Epithelial cell of proximal tubule (primary cell): ENCODE results near the gene LBX2. TPM values are rescaled to one million over a fixed set of nuclear protein-coding genes. Genes with fewer than 3 reads are reported as not detected.
"Not testable (repeated sequence)": the region's sequence is repeated elsewhere in the genome, so short reads cannot be mapped to it uniquely, and the experiment has no call there.

Source experiments
- DNase-seq: peaks from one replicate; pipeline ENCODE4 v3.0.0-alpha.2; 2011; ENCODE audit warnings: low read depth
- H3K4me3 ChIP-seq: 2 replicates; pipeline ENCODE4 v1.5.1; 2011; ENCODE audit warnings: low read depth, mild to moderate bottlenecking, low read length
- total RNA-seq: library from RNA; depleted of rRNA; stranded (reverse); fragments of >200 nt; gene quantifications from 2 replicates; pipeline ENCODE4 v1.2.3, GENCODE V29; 2015
- TF ChIP-seq, protein P1 (sequence below): conservative IDR thresholded peaks from 2 replicates; pipeline ENCODE4 v1.5.1; 2012; ENCODE audit warnings: low read depth, mild to moderate bottlenecking, low read length

The LBX2 gene
- total RNA-seq, 1 donor from 2014 or later: 1.3 TPM

- TF ChIP-seq, protein P1, sequence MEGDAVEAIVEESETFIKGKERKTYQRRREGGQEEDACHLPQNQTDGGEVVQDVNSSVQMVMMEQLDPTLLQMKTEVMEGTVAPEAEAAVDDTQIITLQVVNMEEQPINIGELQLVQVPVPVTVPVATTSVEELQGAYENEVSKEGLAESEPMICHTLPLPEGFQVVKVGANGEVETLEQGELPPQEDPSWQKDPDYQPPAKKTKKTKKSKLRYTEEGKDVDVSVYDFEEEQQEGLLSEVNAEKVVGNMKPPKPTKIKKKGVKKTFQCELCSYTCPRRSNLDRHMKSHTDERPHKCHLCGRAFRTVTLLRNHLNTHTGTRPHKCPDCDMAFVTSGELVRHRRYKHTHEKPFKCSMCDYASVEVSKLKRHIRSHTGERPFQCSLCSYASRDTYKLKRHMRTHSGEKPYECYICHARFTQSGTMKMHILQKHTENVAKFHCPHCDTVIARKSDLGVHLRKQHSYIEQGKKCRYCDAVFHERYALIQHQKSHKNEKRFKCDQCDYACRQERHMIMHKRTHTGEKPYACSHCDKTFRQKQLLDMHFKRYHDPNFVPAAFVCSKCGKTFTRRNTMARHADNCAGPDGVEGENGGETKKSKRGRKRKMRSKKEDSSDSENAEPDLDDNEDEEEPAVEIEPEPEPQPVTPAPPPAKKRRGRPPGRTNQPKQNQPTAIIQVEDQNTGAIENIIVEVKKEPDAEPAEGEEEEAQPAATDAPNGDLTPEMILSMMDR: no peak
- H3K4me3 ChIP-seq: no peak overlapping the region
- DNase-seq: no peak
Measured at GRCh38 chr2:74462786-74463105, 36.7 kb downstream of the LBX2 start.

DNA sequence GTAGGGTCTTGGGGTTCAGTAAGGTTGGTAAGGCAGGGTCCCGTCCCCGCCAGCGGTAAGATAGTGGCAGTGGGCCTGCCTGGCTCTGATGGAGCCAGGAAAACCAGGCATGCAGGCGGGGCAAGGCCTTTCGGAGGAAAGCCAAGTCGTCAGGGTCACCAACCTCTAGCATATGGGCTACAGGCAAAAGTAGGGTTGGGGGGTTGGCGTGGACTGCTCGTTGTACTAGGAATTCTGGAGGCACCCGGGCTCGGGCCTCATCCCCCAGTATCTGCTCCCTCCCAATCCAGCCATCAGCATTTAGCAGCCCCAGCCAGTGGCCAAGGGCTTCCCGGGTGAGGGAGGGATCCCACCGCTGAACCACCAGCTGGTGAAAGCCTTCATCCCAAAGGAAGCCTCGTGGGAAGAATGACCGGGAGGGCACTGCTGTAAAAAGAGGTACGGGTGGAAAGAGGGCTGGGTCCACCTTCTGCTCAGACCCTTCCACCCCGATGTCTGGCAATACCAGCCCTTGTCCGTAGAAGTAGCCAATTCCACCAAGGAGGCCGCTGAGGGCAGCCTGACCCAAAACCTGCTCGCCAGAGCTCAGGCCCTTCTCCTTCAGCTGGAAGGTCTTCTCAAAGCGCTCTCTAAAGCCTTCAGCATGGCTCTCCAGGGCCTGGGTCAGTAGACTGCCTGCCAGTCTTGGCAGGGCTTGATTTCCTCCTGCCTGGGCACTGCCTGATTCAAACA is 37.2 kb downstream of the LBX2 start:
- TF ChIP-seq, protein P1: no peak
- no peak for DNase-seq
- no peak overlapping the region for H3K4me3 ChIP-seq

DNA sequence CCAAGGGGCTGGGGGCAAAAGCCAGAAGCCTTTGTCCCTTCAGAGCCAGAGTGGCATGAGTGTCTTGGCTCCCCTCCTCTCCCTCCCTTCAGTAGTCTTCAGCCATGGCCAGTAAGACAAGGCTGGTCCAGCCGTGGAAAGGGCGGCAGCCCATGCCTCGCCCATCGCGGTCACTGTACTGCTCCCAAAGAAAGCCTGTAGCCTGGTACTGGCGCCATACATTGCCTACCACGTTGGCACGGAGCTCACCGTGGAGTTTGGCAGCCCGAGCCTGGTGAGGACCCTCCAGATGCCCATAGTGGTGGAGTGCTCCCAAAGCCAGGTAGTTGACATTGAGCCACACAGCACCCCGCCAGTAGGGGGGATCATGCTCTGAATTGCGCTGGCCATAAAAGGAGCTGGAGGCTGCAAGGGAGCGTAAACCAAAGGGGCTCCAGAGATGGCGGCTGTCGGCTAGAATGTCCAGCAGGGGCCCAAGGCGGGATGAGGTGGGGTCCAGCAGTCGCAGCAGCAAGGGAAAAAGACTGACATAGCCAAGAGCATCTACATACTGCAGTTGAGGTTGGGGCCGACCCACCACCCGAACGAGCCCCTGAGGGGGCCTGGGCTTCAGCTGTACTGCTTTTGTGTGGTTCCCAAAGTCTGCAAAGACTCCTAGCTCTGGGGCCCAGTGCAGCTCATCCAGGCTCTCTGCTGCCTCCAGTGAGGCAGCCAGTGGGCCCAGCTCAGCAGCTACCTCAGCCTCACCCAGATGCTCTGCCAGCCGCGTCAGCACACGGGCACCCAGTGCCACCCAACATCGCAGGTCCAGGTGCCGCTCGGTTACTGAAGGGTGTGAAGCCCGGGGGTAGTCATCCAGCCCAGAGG is 38.0 kb downstream of the LBX2 start:
- no peak overlapping the region for H3K4me3 ChIP-seq
- no peak for DNase-seq
- TF ChIP-seq, protein P1: peak; percentile 31

- H3K4me3 ChIP-seq, DNase-seq: not testable (repeated sequence)
Measured at GRCh38 chr2:74460187-74460586, 39.2 kb downstream of the LBX2 start.

GRCh38 chr2:74459503-74460118 is 39.8 kb downstream of the LBX2 start:
- peak overlapping the region; percentile 98 for H3K4me3 ChIP-seq
- DNase-seq: not testable (repeated sequence)

DNA sequence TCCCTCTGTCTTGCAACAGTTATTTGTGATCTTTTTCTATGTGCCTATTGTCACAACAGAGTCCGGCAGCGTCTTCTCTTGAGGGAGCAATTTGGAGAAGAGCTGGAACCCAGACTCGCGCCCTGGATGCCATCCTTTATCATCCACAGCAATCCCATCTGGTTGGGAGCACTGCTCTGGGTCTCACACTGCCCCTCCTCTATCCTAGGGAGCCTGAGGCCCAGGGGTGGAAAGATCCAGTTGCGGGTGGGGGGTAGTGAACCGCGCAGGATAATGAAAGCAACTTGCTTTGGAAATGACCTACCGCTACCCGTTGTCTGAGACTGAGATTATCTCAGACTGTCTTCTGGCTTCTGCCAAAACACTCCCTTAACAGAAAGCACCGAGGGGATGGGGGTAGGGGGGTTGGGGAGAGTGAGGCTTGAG is 40.5 kb downstream of the LBX2 start:
- TF ChIP-seq, protein P1: no peak
- peak overlapping the region; percentile 98 for H3K4me3 ChIP-seq
- no peak for DNase-seq

GRCh38 chr2:74458132-74458937 is 41.1 kb downstream of the LBX2 start, which contains the start of gene WBP1:
Gene WBP1, plus strand, starts transcription at chr2:74458438. Its CDS starts 165 bp downstream, at chr2:74458603.
- H3K4me3 ChIP-seq: peak within 1 kb of the TSS; percentile 98
- TF ChIP-seq, protein P1: no peak
- DNase-seq: peak; percentile 100
